Loucy (cell line): ENCODE measurements around the gene IGFL3.

ENCODE experiments used
- EZH2phosphoT487 ChIP-seq: fragments of 200-600 bp; IDR thresholded peaks from 2 replicates; pipeline ENCODE4 v1.6.1; 2018; ENCODE audit warnings: antibody characterized with exemption, mild to moderate bottlenecking, moderate library complexity, borderline replicate concordance
- TF ChIP-seq, protein P1 (sequence below): fragments of 200-600 bp; sonication (generic); conservative IDR thresholded peaks from 2 replicates; pipeline ENCODE4 v1.5.1; 2014; ENCODE audit warnings: mild to moderate bottlenecking, antibody characterized with exemption, low read length

DNA sequence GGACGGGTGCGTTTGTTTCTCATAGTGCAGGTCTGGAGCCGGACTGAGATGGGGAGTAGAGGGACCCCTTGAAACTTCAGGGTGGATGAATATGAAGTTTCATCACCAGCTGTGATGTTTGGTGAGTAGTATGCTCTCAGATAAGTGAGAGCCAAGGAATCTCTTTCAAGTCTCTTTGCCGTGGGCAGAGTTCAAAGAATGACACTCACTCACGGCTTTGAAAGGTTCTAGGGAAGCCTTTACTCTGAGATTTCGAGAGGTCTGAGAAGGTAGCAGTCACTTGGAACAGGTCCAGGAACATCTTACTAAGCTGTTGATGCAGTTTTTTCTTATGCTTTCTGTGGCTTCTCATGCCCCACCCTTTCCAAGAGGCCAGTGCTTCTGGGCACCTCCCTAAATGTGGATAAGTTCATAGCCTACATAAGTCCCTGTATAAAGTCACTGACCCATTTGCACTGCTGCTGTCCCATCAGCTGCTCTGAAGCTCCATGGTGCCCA lies 23.4 kb upstream of the IGFL3 start, which contains the start of gene IGFL2:
- TF ChIP-seq, protein P1, sequence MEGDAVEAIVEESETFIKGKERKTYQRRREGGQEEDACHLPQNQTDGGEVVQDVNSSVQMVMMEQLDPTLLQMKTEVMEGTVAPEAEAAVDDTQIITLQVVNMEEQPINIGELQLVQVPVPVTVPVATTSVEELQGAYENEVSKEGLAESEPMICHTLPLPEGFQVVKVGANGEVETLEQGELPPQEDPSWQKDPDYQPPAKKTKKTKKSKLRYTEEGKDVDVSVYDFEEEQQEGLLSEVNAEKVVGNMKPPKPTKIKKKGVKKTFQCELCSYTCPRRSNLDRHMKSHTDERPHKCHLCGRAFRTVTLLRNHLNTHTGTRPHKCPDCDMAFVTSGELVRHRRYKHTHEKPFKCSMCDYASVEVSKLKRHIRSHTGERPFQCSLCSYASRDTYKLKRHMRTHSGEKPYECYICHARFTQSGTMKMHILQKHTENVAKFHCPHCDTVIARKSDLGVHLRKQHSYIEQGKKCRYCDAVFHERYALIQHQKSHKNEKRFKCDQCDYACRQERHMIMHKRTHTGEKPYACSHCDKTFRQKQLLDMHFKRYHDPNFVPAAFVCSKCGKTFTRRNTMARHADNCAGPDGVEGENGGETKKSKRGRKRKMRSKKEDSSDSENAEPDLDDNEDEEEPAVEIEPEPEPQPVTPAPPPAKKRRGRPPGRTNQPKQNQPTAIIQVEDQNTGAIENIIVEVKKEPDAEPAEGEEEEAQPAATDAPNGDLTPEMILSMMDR, result no peak
- TF ChIP-seq EZH2phosphoT487, result no peak
